Body of pancreas (tissue), 4 donors: Measurements from ENCODE around the gene SPATA46.

Source experiments
- POLR2A ChIP-seq, 3 donors: fragments of 450-650 bp; IDR thresholded peaks; one replicate each; pipeline ENCODE4 v1.6.1; 2016; ENCODE audit warnings: antibody characterized with exemption in 3 of 3, mild to moderate bottlenecking in 2 of 3
- TF ChIP-seq, protein P1 (sequence below), 7 experiments: fragments of 450-650 bp in 4 of 7; fragments of 200-600 bp in 3 of 7; sonication (generic) in 3 of 7; IDR thresholded peaks; one replicate each; pipeline ENCODE4 v1.5.1; 2016 to 2019; ENCODE audit warnings: antibody characterized with exemption in 7 of 7

DNA sequence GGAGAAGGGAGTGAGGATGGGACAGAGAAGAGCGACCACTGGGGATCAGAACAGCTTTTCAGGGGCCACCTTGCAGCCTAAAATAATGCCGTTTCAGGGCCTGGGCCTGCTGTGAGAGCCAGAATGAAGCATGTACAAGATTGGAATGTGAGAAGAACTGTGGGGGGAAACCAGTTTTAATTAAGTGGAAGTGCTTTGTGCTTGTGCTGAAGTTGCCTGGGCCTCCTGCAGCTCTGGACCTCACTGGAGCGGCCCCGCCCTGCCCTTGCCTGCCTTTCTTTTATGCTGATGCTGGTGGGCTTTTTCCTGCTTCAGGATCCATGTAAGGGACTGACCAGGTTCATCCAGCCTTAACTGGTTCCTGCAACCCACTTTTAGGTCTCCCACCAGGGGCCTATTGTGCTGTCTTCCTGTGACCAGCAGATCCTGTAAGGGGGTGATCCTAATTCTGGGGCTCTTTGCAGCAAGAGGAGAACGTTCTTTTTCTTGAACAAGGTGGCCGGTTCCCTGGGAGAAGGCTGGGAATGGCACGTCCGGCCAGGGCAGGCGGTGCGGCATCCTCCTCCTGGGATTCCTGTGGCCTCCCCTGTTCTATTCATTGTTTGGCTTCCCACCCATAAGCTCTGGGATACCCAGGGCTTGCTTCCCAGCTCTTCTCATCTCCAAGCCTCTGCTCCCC, 8.1 kb upstream of the SPATA46 start:
- TF ChIP-seq, protein P1, sequence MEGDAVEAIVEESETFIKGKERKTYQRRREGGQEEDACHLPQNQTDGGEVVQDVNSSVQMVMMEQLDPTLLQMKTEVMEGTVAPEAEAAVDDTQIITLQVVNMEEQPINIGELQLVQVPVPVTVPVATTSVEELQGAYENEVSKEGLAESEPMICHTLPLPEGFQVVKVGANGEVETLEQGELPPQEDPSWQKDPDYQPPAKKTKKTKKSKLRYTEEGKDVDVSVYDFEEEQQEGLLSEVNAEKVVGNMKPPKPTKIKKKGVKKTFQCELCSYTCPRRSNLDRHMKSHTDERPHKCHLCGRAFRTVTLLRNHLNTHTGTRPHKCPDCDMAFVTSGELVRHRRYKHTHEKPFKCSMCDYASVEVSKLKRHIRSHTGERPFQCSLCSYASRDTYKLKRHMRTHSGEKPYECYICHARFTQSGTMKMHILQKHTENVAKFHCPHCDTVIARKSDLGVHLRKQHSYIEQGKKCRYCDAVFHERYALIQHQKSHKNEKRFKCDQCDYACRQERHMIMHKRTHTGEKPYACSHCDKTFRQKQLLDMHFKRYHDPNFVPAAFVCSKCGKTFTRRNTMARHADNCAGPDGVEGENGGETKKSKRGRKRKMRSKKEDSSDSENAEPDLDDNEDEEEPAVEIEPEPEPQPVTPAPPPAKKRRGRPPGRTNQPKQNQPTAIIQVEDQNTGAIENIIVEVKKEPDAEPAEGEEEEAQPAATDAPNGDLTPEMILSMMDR (IDR thresholded peaks at IDR 0.05) = no peak
- TF ChIP-seq POLR2A (IDR thresholded peaks at IDR 0.05) = no peak
